NCI-H2196 treated with DMSO at 0.1 percent for 48 hours (cell line): ENCODE data around the gene RABIF.
"Not testable (repeated sequence)": the region's sequence is repeated elsewhere in the genome, so short reads cannot be mapped to it uniquely, and the experiment has no call there.

ENCODE experiments used
- DNase-seq: peaks from one replicate; lab custom pipeline; 2025; ENCODE audit not compliant: unreplicated experiment; lab: John Stamatoyannopoulos, UW

The RABIF gene

GRCh38 chr1:202888531-202889360, at the start of gene RABIF:
RABIF (minus strand) TSS chr1:202889149; CDS start chr1:202889098, 51 bp downstream.
- DNase-seq: peak; percentile 95

GRCh38 chr1:202938287-202938925, 49.5 kb upstream of the RABIF start:
- no peak for DNase-seq

- not testable (repeated sequence) for DNase-seq
These were observed 47.5 kb upstream of the RABIF start for GRCh38 chr1:202936409-202936808.

GRCh38 chr1:202935844-202936243, 46.9 kb upstream of the RABIF start:
- DNase-seq: no peak

DNA sequence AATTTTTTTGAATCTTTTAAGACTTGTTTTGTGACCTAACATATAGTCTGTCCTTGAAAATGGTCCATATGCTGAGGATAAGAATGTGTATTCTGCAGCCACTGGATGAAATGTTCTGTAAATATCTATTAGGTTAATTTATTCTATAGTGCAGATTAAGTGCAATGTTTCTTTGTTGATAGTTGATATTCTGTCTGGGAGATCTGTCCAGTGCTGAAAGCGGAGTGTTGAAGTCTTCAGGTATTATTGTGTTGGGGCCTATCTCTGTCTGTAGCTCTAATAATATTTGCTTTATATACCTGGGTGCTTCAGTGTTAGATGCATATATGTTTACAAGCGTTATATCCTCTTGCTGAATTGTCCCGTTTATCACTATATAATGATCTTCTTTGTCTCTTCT, 45.8 kb upstream of the RABIF start:
- DNase-seq: no peak

DNA sequence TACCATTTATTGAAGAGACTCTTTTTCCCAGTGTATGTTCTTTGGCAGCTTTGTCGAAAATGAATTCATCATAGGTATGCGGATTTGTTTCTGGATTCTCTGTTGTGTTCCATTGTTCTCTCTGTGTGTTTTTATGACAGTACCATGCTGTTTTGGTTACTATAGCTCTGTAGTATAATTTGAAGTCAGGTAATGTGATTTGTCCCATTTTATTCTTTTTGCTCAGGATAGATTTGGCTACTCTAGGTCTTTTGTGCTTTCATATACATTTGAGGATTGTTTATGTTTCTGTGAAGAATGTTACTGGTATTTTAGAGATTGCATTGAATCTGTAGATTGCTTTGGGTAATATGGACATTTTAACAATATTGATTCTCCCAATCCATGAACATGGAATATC, 43.5 kb upstream of the RABIF start:
- no peak for DNase-seq

DNA sequence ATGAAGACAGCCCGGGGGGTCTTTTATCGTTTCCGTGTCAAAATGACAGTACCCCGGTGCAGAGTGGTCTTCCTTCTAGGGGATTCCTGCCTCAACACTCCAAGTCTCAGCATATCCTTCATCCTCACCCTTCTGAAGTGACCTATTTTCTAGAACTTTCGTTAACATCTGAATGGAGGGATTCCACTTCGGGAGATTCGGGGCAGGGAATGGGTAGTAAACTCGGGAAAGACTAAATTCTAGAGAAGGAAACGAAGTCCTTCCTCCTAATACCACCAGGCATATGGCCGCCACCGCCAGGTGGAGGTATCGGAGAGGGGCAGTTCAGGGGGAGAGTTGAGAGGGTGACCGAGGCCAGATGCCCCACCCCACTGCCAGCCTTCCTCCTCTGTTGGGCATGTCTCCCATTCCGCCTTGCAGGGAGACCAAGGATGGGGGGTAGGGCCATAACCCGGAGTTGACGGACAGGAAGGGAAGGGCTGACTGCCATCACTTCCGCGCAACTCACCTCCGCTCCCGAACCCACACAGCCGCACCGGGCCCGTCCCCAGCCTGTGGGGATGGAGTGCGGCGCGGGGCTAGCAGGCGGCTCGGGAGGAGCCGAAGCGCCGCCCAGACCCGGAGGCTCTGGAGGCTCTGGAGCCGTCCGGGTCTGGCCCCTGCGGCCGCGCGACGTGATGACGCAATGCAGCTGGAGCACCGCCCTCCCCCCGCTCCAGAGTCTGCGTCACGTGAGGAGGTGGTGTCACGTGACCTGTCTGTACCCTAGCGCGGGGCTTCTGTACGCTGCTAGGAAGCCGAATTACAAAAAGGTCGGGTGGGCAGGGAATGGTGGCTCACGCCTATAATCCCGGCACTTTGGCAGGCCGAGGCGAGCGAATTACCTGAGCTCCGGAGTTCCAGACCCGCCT, 37.9 kb upstream of the RABIF start, which contains the start of gene KLHL12:
Gene KLHL12 (minus strand): TSS at position 654 of the 911 bp plus-strand sequence. CDS start 2,072 bp downstream, outside the sequence.
- DNase-seq: peak; percentile 93

GRCh38 chr1:202923533-202923932, 34.6 kb upstream of the RABIF start:
- no peak for DNase-seq

- no peak for DNase-seq
These were observed 30.7 kb upstream of the RABIF start for GRCh38 chr1:202919615-202920014.

DNA sequence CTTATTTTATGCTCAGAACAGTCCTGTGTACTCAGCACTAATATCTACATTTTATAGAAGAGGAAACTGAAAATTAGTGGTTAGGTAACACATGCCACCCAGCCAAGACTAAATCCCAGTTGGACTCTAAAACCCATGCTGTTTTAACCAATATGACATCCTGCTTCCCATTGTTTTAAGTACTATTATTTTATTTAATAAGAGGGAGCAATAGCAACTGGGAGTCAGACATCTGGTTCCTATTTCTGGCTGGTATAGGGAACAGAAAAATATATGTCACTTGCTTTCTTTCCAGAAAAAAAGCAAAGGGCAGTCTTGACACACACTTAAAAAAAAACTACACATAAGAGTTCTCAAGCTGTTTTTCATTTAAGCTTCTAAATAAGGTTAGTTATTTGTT, 26.2 kb upstream of the RABIF start:
- DNase-seq: no peak

DNA sequence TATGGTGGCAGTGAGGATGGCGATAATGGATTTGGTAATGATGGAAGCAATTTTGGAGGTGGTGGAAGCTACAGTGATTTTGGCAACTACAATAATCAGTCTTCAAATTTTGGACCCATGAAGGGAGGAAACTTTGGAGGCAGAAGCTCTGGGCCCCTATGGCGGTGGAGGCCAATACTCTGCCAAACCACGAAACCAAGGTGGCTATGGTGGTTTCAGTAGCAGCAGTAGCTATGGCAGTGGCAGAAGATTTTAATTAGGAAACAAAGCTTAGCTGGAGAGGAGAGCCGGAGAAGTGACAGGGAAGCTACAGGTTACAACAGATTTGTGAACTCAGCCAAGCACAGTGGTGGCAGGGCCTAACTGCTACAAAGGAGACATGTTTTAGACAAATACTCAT, 23.5 kb upstream of the RABIF start:
- not testable (repeated sequence) for DNase-seq

DNA sequence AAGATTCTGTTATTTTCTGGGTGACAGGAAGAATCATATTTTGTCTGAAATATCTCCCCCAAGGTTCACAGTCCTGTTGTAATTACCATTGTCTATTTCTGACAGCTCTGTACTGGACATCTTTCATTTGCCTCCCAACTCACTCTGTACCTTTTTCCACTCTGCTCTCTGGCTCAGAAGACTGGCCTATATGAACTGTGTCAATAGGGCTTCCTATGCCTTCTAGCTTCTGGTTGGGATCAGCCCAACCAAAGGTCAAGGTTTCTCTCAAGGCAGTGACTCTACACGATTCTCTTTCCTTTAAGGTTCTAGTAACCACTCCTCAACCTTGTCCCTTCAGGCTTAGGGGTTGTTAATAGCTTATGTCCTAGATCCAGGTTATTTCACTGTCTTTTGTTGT, 20.5 kb upstream of the RABIF start:
- no peak for DNase-seq

DNA sequence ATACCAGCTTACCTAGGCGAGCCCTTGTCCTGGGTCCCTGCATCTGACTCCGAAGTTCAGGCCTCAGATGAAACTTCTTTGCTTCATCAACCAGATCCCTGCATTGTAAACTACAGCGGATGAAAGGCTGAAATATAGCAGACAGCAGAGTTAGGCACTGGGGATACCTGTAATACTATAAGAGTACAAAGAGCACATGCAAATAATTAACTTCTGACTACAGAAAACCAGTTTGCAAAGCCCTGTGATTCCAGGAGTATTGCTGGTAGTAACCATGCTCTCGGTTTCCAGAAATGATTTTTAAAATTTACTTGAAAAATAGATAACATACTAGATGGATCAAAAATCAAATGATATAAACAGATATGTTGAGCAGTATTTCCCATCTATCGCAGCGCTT, 20.0 kb upstream of the RABIF start:
- DNase-seq: no peak

DNA sequence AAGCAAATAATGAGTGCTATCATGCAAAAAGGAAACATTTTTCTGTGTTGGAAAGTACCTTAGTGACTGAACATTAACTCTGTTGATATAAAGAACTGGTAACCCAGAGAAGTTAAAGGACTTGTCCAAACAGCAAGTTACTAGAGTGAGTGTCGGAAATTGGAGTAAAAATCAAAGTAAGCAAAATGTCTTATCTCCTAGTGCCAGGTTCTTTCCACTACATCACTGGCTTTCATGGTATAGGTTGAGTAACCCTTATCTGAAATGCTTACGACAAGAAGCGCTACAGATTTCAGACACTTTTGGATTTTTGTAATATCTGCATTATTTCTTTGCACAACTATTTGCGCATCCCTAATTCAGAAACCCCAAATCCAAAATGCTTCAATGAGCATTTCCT, 16.4 kb upstream of the RABIF start:
- no peak for DNase-seq

DNA sequence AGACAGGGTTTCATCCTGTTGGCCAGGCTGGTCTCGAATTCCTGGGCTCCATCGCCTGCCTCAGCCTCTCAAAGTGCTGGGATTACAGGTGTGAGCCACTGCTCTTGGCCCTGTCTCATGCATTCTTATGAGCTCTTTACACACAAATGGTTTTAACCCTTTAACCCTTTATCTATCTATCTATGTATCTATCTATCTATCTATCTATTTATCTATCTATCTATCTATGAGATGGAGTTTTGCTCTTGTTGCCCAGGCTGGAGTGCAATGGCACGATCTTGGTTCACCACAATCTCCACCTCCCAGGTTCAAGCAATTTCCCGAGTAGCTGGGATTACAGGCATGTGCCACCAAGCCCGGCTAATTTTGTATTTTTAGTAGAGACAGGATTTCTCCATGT, 14.9 kb upstream of the RABIF start:
- not testable (repeated sequence) for DNase-seq

DNA sequence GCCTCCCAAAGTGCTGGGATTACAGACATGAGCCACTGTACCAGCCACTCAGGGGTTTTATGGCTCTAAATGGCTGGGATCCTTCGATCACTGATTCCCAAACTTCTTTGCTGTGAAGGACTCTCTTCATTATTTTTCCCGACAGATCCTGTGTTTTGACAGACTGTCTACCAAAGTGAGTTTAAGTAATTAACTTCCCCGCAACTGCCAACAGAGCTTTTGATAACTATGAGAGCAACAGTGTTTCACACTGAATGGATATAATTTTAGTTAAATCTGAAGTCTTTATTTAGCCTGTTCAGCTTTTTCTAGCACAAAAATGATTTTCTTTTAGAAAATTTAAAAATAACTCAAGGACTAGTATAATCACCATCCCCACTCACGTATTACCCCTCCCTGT, 12.6 kb upstream of the RABIF start:
- DNase-seq: no peak

DNA sequence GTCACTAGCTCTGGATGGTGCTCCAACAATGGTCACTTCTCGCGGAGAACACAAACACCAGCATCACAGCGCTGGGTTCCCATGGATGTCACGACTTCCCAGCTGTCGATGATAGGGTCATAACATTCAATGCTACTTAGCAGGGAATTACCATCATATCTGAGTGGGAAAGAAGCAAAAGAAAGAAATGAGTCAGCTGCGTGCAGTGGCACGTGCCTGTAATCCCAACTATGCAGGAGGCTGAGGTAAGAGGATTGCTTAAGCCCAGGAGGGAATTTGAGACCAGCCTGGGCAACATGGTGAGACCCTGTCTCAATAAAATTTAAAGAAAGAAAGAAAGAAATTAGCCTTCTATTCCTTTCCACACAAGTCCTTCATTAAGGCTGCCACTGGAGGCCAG, 3.6 kb upstream of the RABIF start:
- no peak for DNase-seq

- no peak for DNase-seq
These were observed 1.4 kb upstream of the RABIF start for GRCh38 chr1:202890392-202890791.

GRCh38 chr1:202888221-202888530, 773 bp downstream of the RABIF start:
- DNase-seq: no peak

- DNase-seq: no peak
These were observed 7.9 kb downstream of the RABIF start for GRCh38 chr1:202880961-202881460.

GRCh38 chr1:202880062-202880461, 8.9 kb downstream of the RABIF start:
- DNase-seq: no peak
